Memory B cell (primary cell): ENCODE results near the gene CDH4.

Source experiments
- ATAC-seq: fragments of 150-1000 bp; cut with Tn5 transposase; 2 replicates; pipeline ENCODE4 v1.10.0; 2021; ENCODE audit warnings: low read depth, mild to moderate bottlenecking, moderate library complexity
- DNase-seq, 2 donors: peaks; one replicate each; pipeline ENCODE4 v3.0.0; 2022; ENCODE audit warnings: low spot score in 2 of 2
- H3K27ac Mint-ChIP-seq: one replicate; pipeline ENCODE4 v1.8.0; 2022; ENCODE audit warnings: mild to moderate bottlenecking, moderate library complexity, mixed read lengths
- H3K27me3 Mint-ChIP-seq: one replicate; pipeline ENCODE4 v1.8.0; 2022; ENCODE audit warnings: mixed read lengths
- H3K36me3 Mint-ChIP-seq: one replicate; pipeline ENCODE4 v1.8.0; 2022; ENCODE audit warnings: mild to moderate bottlenecking, mixed read lengths
- H3K4me1 Mint-ChIP-seq: one replicate; pipeline ENCODE4 v1.8.0; 2022; ENCODE audit warnings: mixed read lengths
- H3K4me3 Mint-ChIP-seq: one replicate; pipeline ENCODE4 v1.8.0; 2022; ENCODE audit warnings: mild to moderate bottlenecking, moderate library complexity, mixed read lengths
- H3K9me3 Mint-ChIP-seq: one replicate; pipeline ENCODE4 v1.8.0; 2022; ENCODE audit warnings: mixed read lengths

CDH4 gene

GRCh38 chr20:61708891-61709290, 456.8 kb downstream of the CDH4 start:
- H3K4me1 Mint-ChIP-seq, result no peaks in the 10 kb centered on the region
- no peaks in the 10 kb centered on the region for H3K9me3 Mint-ChIP-seq
- ATAC-seq (no peak), DNase-seq (no peak)
- H3K27me3 Mint-ChIP-seq, result no peaks in the 10 kb centered on the region
- H3K27ac Mint-ChIP-seq, result no peak overlapping the region
- H3K4me3 Mint-ChIP-seq, result no peak overlapping the region
- H3K36me3 Mint-ChIP-seq, result no peaks in the 10 kb centered on the region

- Mint-ChIP-seq H3K9me3 (no peaks in the 10 kb centered on the region), H3K4me3 (no peak overlapping the region), H3K27ac (no peak overlapping the region), H3K36me3 (no peaks in the 10 kb centered on the region), H3K27me3 (no peaks in the 10 kb centered on the region), H3K4me1 (no peaks in the 10 kb centered on the region)
- DNase-seq (no peak), ATAC-seq (no peak)
These were observed 458.0 kb downstream of the CDH4 start for GRCh38 chr20:61710108-61710507.

DNA sequence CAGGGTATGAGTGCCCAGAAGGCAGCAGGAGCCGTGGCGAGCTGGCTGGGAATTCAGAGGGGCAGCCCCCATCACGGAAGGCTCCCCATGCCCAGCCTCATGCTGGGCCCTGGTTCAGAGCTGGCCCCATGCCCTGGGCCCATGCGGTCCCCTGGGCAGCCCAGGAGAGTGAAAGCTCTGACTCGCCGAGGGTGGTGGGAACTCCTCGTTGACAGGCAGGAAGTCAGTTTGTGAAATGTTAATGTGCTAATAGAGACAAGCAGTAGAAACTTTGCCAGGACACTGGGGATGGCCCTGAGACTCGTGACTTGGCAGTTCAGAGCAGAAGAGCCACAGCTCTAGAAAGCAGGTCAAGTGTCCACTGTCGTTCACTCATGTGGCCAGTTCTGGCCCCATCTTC, 460.6 kb downstream of the CDH4 start:
- Mint-ChIP-seq H3K4me3 (no peak overlapping the region), H3K9me3 (no peaks in the 10 kb centered on the region), H3K36me3 (no peaks in the 10 kb centered on the region), H3K27me3 (no peaks in the 10 kb centered on the region), H3K27ac (no peak overlapping the region), H3K4me1 (no peaks in the 10 kb centered on the region)
- DNase-seq (no peak), ATAC-seq (no peak)

DNA sequence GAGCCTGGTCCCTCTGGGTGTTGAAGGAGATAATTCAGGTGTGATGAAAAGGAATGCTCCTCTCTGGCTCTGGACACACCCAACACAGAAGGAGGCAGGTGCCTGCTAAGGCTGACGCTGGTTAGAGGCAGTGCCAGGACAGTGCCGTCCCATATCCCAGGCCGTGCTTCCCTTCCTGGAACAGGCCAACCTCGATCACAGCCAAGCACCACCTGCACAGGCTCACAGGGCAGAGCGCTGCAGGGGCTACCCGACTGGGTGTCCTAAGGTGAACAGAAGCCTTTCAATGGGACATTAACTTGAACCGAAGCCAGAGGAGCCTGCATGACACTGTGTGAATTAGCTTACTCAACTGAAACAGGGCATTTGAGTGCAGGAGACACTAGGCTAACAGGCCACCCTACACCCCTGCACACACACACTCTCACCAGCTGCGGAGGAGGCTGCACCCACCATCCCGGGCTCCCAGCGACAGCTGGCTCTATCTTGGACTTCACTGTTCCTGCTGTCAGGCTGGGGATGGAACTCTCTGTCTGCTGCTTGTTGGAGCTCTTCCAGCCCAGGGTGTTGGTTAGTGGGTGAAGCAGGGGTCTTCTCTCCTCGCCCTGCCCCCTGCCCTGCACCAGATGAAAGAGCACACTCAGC, 466.4 kb downstream of the CDH4 start:
- H3K36me3 Mint-ChIP-seq, result no peaks in the 10 kb centered on the region
- DNase-seq (no peak), ATAC-seq (no peak)
- H3K27ac Mint-ChIP-seq, result no peak overlapping the region
- H3K9me3 Mint-ChIP-seq, result no peaks in the 10 kb centered on the region
- no peak overlapping the region for H3K4me3 Mint-ChIP-seq
- peaks cover 3% of the 10 kb centered on the region for H3K27me3 Mint-ChIP-seq
- no peaks in the 10 kb centered on the region for H3K4me1 Mint-ChIP-seq

DNA sequence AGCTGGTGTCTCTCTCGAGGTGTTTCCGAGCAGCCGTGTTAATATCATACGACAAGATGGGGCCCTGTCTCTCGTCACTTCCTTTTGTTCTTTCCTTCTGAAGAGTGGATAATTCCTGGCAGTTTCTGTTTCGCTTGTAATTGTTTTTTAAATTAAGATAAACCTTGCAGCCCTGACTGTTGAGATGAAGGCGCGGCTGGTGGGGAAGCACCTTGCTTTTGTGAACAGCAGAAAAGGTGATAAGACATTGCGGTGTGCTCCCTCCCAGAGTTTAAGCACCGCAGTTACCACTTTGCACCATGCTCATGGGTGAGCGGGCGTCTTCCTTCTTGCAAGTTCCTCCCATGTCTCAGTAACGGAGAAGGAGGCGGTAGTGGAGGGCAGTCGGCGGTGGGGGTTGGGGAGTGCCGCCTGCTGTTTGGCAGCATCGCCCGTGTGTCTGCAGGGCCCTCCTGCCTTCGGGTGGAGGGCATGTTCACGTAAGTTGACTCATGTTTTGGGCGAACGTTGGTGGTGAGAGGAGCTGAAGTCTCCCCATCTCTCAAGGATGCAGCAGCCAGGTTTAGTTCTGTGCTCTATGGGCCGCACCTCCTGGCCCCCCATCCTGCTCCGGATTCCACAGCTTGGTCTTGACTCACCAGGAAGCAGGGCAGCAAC, 467.8 kb downstream of the CDH4 start:
- Mint-ChIP-seq H3K9me3 (no peaks in the 10 kb centered on the region), H3K4me1 (no peaks in the 10 kb centered on the region), H3K36me3 (no peaks in the 10 kb centered on the region), H3K27me3 (peaks cover 3% of the 10 kb centered on the region), H3K4me3 (peak overlapping the region; percentile 2), H3K27ac (no peak overlapping the region)
- ATAC-seq (no peak), DNase-seq (no peak)

- H3K36me3 Mint-ChIP-seq, result no peaks in the 10 kb centered on the region
- no peaks in the 10 kb centered on the region for H3K9me3 Mint-ChIP-seq
- ATAC-seq, result no peak
- DNase-seq, result no peak
- H3K27ac Mint-ChIP-seq, result no peak overlapping the region
- no peaks in the 10 kb centered on the region for H3K4me1 Mint-ChIP-seq
- H3K27me3 Mint-ChIP-seq, result peaks cover 3% of the 10 kb centered on the region
- no peak overlapping the region for H3K4me3 Mint-ChIP-seq
These were observed 468.3 kb downstream of the CDH4 start for GRCh38 chr20:61720348-61720696.

GRCh38 chr20:61722146-61722678, 470.2 kb downstream of the CDH4 start:
- no peaks in the 10 kb centered on the region for H3K36me3 Mint-ChIP-seq
- no peak for ATAC-seq
- peaks cover 3% of the 10 kb centered on the region for H3K27me3 Mint-ChIP-seq
- DNase-seq, result no peak
- H3K27ac Mint-ChIP-seq, result no peak overlapping the region
- H3K9me3 Mint-ChIP-seq, result no peaks in the 10 kb centered on the region
- H3K4me3 Mint-ChIP-seq, result no peak overlapping the region
- no peaks in the 10 kb centered on the region for H3K4me1 Mint-ChIP-seq

- Mint-ChIP-seq H3K36me3 (no peaks in the 10 kb centered on the region), H3K27ac (no peak overlapping the region), H3K27me3 (peaks cover 3% of the 10 kb centered on the region), H3K9me3 (no peaks in the 10 kb centered on the region), H3K4me3 (no peak overlapping the region), H3K4me1 (no peaks in the 10 kb centered on the region)
- ATAC-seq, result no peak
- DNase-seq, result no peak
These were observed 471.6 kb downstream of the CDH4 start for GRCh38 chr20:61723529-61724257.

DNA sequence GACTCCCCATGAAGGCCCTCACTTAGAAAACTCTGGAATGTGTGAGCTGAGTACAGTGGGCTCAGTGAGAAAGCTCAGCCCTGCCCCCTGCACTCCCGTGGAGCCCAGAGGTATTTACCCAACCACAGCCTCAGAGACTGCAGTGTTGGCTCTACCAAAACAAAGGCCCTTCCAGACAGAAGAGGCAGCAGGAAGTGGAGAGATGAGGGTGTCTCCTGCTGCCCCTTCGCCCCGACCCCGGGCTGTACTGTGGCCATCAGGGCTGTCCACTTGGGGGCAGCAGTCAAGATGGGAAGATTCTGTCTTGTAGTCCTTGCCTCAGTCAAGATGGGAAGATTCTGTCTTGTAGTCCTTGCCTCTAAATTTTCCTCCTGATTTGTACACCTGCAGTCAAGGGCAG, 472.3 kb downstream of the CDH4 start:
- Mint-ChIP-seq H3K4me1 (no peaks in the 10 kb centered on the region), H3K9me3 (no peaks in the 10 kb centered on the region), H3K4me3 (no peak overlapping the region), H3K27me3 (peaks cover 3% of the 10 kb centered on the region), H3K36me3 (no peaks in the 10 kb centered on the region), H3K27ac (no peak overlapping the region)
- DNase-seq, result no peak
- ATAC-seq, result no peak

DNA sequence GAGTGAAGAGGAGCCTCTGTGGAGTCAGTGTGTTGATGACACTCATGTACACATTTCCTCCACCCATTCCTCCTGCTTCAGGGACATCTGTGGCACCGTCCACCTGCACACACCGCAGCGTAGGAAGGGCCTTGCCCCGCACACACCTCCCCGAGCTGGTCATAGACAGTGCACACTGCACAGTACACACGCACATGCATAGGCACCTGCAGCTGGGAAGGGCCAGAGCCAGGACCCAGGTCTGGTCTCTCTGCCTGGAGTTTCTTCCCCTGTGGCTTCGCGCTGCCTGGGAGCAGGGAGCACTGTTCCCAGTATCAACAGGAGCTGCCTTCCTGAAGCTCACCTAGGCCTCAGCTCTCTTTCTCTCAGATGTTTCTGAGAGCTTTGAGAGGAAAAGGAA, 473.1 kb downstream of the CDH4 start:
- H3K36me3 Mint-ChIP-seq, result no peaks in the 10 kb centered on the region
- H3K27me3 Mint-ChIP-seq, result peaks cover 2% of the 10 kb centered on the region
- no peaks in the 10 kb centered on the region for H3K4me1 Mint-ChIP-seq
- H3K4me3 Mint-ChIP-seq, result no peak overlapping the region
- no peaks in the 10 kb centered on the region for H3K9me3 Mint-ChIP-seq
- H3K27ac Mint-ChIP-seq, result no peak overlapping the region
- DNase-seq (no peak), ATAC-seq (no peak)

- no peaks in the 10 kb centered on the region for H3K36me3 Mint-ChIP-seq
These were observed 473.9 kb downstream of the CDH4 start for GRCh38 chr20:61725966-61726365.

GRCh38 chr20:61726979-61727378, 474.9 kb downstream of the CDH4 start:
- Mint-ChIP-seq H3K4me1 (no peaks in the 10 kb centered on the region), H3K27ac (no peak overlapping the region), H3K4me3 (no peak overlapping the region), H3K27me3 (peaks cover 1% of the 10 kb centered on the region), H3K9me3 (no peaks in the 10 kb centered on the region), H3K36me3 (no peaks in the 10 kb centered on the region)
- ATAC-seq, result no peak
- no peak for DNase-seq

More at GRCh38 chr20:61725966-61726365, 473.9 kb downstream of the CDH4 start:
- Mint-ChIP-seq H3K27me3 (no peaks in the 10 kb centered on the region), H3K9me3 (no peaks in the 10 kb centered on the region), H3K27ac (no peak overlapping the region), H3K4me1 (no peaks in the 10 kb centered on the region), H3K4me3 (no peak overlapping the region)
- ATAC-seq (no peak), DNase-seq (no peak)

DNA sequence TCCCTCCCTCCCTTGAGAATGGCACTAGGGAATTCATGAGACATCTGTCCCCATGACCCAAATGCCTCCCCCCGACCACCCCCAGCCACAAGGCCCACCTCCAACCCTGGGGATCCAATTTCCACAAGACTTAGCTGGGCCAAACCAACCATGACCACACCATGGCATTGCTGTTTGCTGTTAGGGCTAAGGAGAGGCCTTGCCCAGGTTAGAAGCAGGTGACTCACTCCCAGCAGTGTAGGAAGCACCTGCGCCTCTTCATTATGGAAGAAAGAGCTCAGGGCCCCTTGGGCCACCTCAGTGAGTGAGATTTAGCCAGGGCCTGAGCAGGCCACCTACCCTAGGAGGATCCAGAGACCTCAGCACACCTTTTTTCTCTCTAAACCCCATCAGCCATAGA, 475.7 kb downstream of the CDH4 start:
- Mint-ChIP-seq H3K36me3 (no peaks in the 10 kb centered on the region), H3K4me1 (no peaks in the 10 kb centered on the region), H3K9me3 (no peaks in the 10 kb centered on the region), H3K4me3 (no peak overlapping the region), H3K27ac (no peak overlapping the region), H3K27me3 (peaks cover 1% of the 10 kb centered on the region)
- ATAC-seq, result no peak
- no peak for DNase-seq

- Mint-ChIP-seq H3K27me3 (peaks cover 1% of the 10 kb centered on the region), H3K36me3 (no peaks in the 10 kb centered on the region), H3K4me3 (no peak overlapping the region), H3K4me1 (no peaks in the 10 kb centered on the region), H3K9me3 (no peaks in the 10 kb centered on the region), H3K27ac (no peak overlapping the region)
- DNase-seq, result no peak
- no peak for ATAC-seq
These were observed 476.3 kb downstream of the CDH4 start for GRCh38 chr20:61728326-61728725.
